HepG2 (cell line): Measurements from ENCODE around the gene TMC2. TPM values are rescaled to one million over a fixed set of nuclear protein-coding genes. Genes with fewer than 3 reads are reported as not detected.
A peak's percentile ranks its signal among the peaks of the same experiment; 100 is the strongest.

ENCODE experiments used
- FLYWCH1 ChIP-seq: sonication (generic); formaldehyde crosslinking; IDR thresholded peaks from 2 replicates; pipeline ENCODE4 v1.8.1; 2023; ENCODE audit warnings: mild to moderate bottlenecking, missing genetic modification reagents
- FOXJ3 ChIP-seq: sonication (generic); formaldehyde crosslinking; IDR thresholded peaks from 2 replicates; pipeline ENCODE4 v1.4.0; 2020; ENCODE audit warnings: missing genetic modification reagents, mild to moderate bottlenecking, borderline replicate concordance
- MBD4 ChIP-seq: IDR thresholded peaks from 2 replicates; pipeline ENCODE4 v1.6.1; 2012; ENCODE audit warnings: low read length, inconsistent platforms, borderline replicate concordance
- NFKB2 ChIP-seq: sonication (generic); formaldehyde crosslinking; IDR thresholded peaks from 2 replicates; pipeline ENCODE4 v1.4.0; 2020; ENCODE audit warnings: missing genetic modification reagents, borderline replicate concordance
- RELA ChIP-seq: sonication (generic); formaldehyde crosslinking; IDR thresholded peaks from 2 replicates; pipeline ENCODE4 v1.4.0; 2020; ENCODE audit warnings: missing genetic modification reagents
- XRCC5 ChIP-seq: fragments of 200-400 bp; formaldehyde crosslinking; optimal IDR thresholded peaks from 2 replicates; pipeline ENCODE3; 2017; ENCODE audit warnings: mild to moderate bottlenecking, low read length
- ZFP41 ChIP-seq: sonication (generic); formaldehyde crosslinking; IDR thresholded peaks from 2 replicates; pipeline ENCODE4 v1.4.0; 2020; ENCODE audit warnings: mild to moderate bottlenecking, missing genetic modification reagents, borderline replicate concordance
- polyA plus RNA-seq, 8 experiments: library from polyadenylated mRNA; depleted of rRNA in 3 of 8; stranded (reverse) in 7 of 8; unstranded in 1 of 8; fragments of >200 nt; fragmentation: Illumina TruSeq in 4 of 8; extraction: Trizol in 4 of 8; gene quantifications; 2 replicates each; pipeline versions ENCODE4 v1.2.1 to v1.2.3, GENCODE V29; 2011 to 2016; ENCODE audit warnings: low read depth in 4 of 8, missing spikeins in 1 of 8, mixed read lengths in 1 of 8; ENCODE audit not compliant: insufficient read depth in 1 of 8
- total RNA-seq, 5 experiments: library from RNA; depleted of rRNA; stranded (reverse); fragments of >200 nt; fragmentation: Illumina TruSeq; extraction: Trizol; gene quantifications; 2 replicates each; pipeline ENCODE4 v1.2.3, GENCODE V29; 2016; ENCODE audit warnings: low read depth in 1 of 5
- TF ChIP-seq, protein P1 (sequence below): sonication (generic); formaldehyde crosslinking; IDR thresholded peaks from 2 replicates; pipeline ENCODE4; 2020; ENCODE audit warnings: missing genetic modification reagents, mild to moderate bottlenecking, borderline replicate concordance
- TF ChIP-seq, protein P2 (sequence below): sonication (generic); formaldehyde crosslinking; IDR thresholded peaks from 2 replicates; pipeline ENCODE4 v1.4.0; 2020; ENCODE audit warnings: missing genetic modification reagents, mild to moderate bottlenecking, borderline replicate concordance
- TF ChIP-seq, protein P3 (sequence below): sonication (generic); formaldehyde crosslinking; IDR thresholded peaks from 2 replicates; pipeline ENCODE4 v1.4.0; 2020; ENCODE audit warnings: mild to moderate bottlenecking, missing genetic modification reagents
- TF ChIP-seq, protein P4 (sequence below): sonication (generic); formaldehyde crosslinking; IDR thresholded peaks from 2 replicates; pipeline ENCODE4 v1.4.0; 2020; ENCODE audit warnings: missing genetic modification reagents
- TF ChIP-seq, protein P5 (sequence below): IDR thresholded peaks from 2 replicates; pipeline ENCODE4 v1.6.1; 2016; ENCODE audit warnings: missing genetic modification reagents, missing compliant biosample characterization
- TF ChIP-seq, protein P6 (sequence below): sonication (generic); formaldehyde crosslinking; IDR thresholded peaks from 2 replicates; pipeline ENCODE4 v1.5.0; 2020; ENCODE audit warnings: mild to moderate bottlenecking, missing genetic modification reagents, borderline replicate concordance
- TF ChIP-seq, protein P7 (sequence below): sonication (generic); formaldehyde crosslinking; IDR thresholded peaks from 2 replicates; pipeline ENCODE4 v1.8.1; 2023; ENCODE audit warnings: mild to moderate bottlenecking, moderate library complexity, missing genetic modification reagents

Gene TMC2
- total and polyA plus RNA-seq, 2 of the 13 experiments (the other 11 are each of a cell fraction or from before 2014, with no cell fraction given): not detected

DNA sequence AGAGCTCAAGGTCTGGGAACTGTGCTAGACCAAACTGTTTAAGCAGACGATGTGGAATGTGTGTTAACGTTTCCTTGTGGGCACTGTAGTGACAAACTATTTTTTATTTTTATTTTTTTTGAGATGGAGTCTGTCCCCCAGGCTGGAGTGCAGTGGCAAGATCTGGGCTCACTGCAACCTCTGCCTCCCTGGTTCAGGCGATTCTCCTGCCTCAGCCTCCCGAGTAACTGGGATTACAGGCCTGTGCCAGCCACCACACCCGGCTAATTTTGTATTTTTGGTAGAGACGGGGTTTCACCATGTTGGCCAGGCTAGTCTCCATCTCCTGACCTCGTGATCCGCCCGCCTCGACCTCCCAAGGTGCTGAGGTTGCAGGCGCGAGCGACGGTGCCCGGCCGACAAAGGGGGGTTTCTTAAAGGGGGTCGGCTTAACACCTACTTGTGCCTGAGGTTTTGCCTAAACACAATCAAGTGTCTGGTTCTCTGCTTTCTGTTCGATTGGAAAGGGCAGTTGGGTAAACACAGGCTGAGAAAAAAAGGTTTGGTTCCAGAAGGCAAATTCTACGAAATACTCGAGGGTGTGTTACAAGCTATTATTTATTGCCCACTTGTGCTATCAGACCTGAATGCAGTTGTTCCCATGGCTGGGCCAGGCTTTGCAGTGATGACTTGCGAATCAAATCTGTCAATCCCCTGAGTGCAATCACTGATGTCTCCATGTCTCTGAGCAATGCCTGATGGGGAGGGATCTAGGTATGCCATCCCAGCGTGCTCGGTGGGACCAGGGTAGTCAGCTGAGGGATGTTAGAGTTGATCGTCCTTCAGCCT is 117.4 kb downstream of the TMC2 start (continued):
- TF ChIP-seq, protein P1, sequence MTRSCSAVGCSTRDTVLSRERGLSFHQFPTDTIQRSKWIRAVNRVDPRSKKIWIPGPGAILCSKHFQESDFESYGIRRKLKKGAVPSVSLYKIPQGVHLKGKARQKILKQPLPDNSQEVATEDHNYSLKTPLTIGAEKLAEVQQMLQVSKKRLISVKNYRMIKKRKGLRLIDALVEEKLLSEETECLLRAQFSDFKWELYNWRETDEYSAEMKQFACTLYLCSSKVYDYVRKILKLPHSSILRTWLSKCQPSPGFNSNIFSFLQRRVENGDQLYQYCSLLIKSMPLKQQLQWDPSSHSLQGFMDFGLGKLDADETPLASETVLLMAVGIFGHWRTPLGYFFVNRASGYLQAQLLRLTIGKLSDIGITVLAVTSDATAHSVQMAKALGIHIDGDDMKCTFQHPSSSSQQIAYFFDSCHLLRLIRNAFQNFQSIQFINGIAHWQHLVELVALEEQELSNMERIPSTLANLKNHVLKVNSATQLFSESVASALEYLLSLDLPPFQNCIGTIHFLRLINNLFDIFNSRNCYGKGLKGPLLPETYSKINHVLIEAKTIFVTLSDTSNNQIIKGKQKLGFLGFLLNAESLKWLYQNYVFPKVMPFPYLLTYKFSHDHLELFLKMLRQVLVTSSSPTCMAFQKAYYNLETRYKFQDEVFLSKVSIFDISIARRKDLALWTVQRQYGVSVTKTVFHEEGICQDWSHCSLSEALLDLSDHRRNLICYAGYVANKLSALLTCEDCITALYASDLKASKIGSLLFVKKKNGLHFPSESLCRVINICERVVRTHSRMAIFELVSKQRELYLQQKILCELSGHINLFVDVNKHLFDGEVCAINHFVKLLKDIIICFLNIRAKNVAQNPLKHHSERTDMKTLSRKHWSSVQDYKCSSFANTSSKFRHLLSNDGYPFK (CRISPR knock-in tag): no peak
- TF ChIP-seq, protein P2, sequence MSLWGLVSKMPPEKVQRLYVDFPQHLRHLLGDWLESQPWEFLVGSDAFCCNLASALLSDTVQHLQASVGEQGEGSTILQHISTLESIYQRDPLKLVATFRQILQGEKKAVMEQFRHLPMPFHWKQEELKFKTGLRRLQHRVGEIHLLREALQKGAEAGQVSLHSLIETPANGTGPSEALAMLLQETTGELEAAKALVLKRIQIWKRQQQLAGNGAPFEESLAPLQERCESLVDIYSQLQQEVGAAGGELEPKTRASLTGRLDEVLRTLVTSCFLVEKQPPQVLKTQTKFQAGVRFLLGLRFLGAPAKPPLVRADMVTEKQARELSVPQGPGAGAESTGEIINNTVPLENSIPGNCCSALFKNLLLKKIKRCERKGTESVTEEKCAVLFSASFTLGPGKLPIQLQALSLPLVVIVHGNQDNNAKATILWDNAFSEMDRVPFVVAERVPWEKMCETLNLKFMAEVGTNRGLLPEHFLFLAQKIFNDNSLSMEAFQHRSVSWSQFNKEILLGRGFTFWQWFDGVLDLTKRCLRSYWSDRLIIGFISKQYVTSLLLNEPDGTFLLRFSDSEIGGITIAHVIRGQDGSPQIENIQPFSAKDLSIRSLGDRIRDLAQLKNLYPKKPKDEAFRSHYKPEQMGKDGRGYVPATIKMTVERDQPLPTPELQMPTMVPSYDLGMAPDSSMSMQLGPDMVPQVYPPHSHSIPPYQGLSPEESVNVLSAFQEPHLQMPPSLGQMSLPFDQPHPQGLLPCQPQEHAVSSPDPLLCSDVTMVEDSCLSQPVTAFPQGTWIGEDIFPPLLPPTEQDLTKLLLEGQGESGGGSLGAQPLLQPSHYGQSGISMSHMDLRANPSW (CRISPR knock-in tag): 0 out of 2 replicates have a peak, but pooled peaks have one; percentile 14
- TF ChIP-seq, protein P3, sequence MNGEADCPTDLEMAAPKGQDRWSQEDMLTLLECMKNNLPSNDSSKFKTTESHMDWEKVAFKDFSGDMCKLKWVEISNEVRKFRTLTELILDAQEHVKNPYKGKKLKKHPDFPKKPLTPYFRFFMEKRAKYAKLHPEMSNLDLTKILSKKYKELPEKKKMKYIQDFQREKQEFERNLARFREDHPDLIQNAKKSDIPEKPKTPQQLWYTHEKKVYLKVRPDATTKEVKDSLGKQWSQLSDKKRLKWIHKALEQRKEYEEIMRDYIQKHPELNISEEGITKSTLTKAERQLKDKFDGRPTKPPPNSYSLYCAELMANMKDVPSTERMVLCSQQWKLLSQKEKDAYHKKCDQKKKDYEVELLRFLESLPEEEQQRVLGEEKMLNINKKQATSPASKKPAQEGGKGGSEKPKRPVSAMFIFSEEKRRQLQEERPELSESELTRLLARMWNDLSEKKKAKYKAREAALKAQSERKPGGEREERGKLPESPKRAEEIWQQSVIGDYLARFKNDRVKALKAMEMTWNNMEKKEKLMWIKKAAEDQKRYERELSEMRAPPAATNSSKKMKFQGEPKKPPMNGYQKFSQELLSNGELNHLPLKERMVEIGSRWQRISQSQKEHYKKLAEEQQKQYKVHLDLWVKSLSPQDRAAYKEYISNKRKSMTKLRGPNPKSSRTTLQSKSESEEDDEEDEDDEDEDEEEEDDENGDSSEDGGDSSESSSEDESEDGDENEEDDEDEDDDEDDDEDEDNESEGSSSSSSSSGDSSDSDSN (CRISPR knock-in tag): no peak
- TF ChIP-seq MBD4: peak; percentile 24; the same call in 1 of the 2 replicates
- TF ChIP-seq ZFP41 (CRISPR knock-in tag): 0 out of 2 replicates have a peak, but pooled peaks have one; percentile 50
- no peak for TF ChIP-seq FOXJ3 (CRISPR knock-in tag)
- no peak for TF ChIP-seq RELA (CRISPR knock-in tag)
- peak; percentile 10; the same call in 1 of the 2 replicates for TF ChIP-seq NFKB2 (CRISPR knock-in tag)
- TF ChIP-seq, protein P4, sequence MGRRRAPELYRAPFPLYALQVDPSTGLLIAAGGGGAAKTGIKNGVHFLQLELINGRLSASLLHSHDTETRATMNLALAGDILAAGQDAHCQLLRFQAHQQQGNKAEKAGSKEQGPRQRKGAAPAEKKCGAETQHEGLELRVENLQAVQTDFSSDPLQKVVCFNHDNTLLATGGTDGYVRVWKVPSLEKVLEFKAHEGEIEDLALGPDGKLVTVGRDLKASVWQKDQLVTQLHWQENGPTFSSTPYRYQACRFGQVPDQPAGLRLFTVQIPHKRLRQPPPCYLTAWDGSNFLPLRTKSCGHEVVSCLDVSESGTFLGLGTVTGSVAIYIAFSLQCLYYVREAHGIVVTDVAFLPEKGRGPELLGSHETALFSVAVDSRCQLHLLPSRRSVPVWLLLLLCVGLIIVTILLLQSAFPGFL (CRISPR knock-in tag): 0 out of 2 replicates have a peak, but pooled peaks have one; percentile 9
- TF ChIP-seq, protein P5, sequence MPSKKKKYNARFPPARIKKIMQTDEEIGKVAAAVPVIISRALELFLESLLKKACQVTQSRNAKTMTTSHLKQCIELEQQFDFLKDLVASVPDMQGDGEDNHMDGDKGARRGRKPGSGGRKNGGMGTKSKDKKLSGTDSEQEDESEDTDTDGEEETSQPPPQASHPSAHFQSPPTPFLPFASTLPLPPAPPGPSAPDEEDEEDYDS (CRISPR knock-in tag): no peak
- TF ChIP-seq, protein P6, sequence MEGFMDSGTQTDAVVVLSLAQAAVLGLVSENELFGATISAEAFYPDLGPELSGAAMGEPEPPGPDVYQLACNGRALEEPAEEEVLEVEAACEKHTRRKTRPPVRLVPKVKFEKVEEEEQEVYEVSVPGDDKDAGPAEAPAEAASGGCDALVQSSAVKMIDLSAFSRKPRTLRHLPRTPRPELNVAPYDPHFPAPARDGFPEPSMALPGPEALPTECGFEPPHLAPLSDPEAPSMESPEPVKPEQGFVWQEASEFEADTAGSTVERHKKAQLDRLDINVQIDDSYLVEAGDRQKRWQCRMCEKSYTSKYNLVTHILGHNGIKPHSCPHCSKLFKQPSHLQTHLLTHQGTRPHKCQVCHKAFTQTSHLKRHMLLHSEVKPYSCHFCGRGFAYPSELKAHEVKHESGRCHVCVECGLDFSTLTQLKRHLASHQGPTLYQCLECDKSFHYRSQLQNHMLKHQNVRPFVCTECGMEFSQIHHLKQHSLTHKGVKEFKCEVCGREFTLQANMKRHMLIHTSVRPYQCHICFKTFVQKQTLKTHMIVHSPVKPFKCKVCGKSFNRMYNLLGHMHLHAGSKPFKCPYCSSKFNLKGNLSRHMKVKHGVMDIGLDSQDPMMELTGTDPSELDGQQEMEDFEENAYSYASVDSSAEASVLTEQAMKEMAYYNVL (CRISPR knock-in tag): 0 out of 2 replicates have a peak, but pooled peaks have one; percentile 6
- TF ChIP-seq, protein P7, sequence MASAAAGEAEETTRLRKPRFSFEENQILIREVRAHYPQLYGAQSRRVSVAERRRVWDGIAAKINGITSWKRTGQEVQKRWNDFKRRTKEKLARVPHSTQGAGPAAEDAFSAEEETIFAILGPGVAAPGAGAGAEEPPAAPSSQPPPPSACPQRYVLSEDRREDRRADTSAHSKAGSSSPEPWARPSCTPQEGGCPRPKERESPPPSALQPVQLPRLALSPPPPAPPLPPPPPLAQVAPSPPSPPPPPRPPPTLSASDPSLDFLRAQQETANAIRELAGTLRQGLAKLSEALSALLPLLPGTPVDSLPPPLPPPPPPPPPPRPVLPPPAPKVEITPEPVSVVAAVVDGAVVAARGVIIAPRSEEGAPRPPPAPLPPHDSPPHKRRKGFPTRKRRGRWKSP (CRISPR knock-in tag): 0 out of 2 replicates have a peak, but pooled peaks have one; percentile 12
- TF ChIP-seq FLYWCH1: no peak
- peak; percentile 27 for TF ChIP-seq XRCC5
